Measurements from ENCODE around the gene MARCHF2. TPM values are rescaled to one million over a fixed set of nuclear protein-coding genes. Genes with fewer than 3 reads are reported as not detected.

Gene MARCHF2
- total RNA-seq: 75.0 and 95.9 TPM in 2 replicates

GRCh38 chr19:8412783-8413628, at the start of gene MARCHF2:
MARCHF2 (plus strand) TSS chr19:8413305; CDS start chr19:8421841, 8,536 bp downstream.
- TF ChIP-seq CTCF (IDR thresholded peaks at IDR 0.05; ENCODE audit: insufficient read depth, low read length, poor library complexity, severe bottlenecking): peak; percentile 56
- no peaks in the 10 kb centered on the region for H3K36me3 ChIP-seq (ENCODE audit: control insufficient read depth, insufficient read depth, low read length)

GRCh38 chr19:8363803-8364771, 49.0 kb upstream of the MARCHF2 start, which contains the start of gene ANGPTL4:
ANGPTL4 (plus strand) TSS chr19:8364155; CDS start chr19:8364322, 167 bp downstream.
- no peak for DNase-seq (ENCODE audit: low read depth)
- Histone ChIP-seq H3K4me3 (ENCODE audit: low read depth, low read length) (peak within 1 kb of the TSS; percentile 45), H3K36me3 (ENCODE audit: control insufficient read depth, insufficient read depth, low read length) (no peaks in the 10 kb centered on the region), H3K27me3 (ENCODE audit: control insufficient read depth, insufficient read depth, low read length) (no peaks in the 10 kb centered on the region)
- TF ChIP-seq CTCF (IDR thresholded peaks at IDR 0.05; ENCODE audit: insufficient read depth, low read length, poor library complexity, severe bottlenecking): peak; percentile 33

More at GRCh38 chr19:8412783-8413628, at the start of gene MARCHF2:
- peak; percentile 84 for DNase-seq (ENCODE audit: low read depth)
- Histone ChIP-seq H3K27me3 (ENCODE audit: control insufficient read depth, insufficient read depth, low read length) (no peaks in the 10 kb centered on the region), H3K4me3 (ENCODE audit: low read depth, low read length) (peak within 1 kb of the TSS; percentile 79)

GRCh38 chr19:8366121-8366581, 47.0 kb upstream of the MARCHF2 start:
- no peaks in the 10 kb centered on the region for H3K27me3 ChIP-seq (ENCODE audit: control insufficient read depth, insufficient read depth, low read length)
- DNase-seq (ENCODE audit: low read depth): no peak
- TF ChIP-seq CTCF (IDR thresholded peaks at IDR 0.05; ENCODE audit: insufficient read depth, low read length, poor library complexity, severe bottlenecking): no peak
- H3K36me3 ChIP-seq (ENCODE audit: control insufficient read depth, insufficient read depth, low read length): no peaks in the 10 kb centered on the region
- H3K4me3 ChIP-seq (ENCODE audit: low read depth, low read length): no peak overlapping the region

- Histone ChIP-seq H3K36me3 (ENCODE audit: control insufficient read depth, insufficient read depth, low read length) (no peaks in the 10 kb centered on the region), H3K27me3 (ENCODE audit: control insufficient read depth, insufficient read depth, low read length) (no peaks in the 10 kb centered on the region), H3K4me3 (ENCODE audit: low read depth, low read length) (no peak overlapping the region)
- DNase-seq (ENCODE audit: low read depth): no peak
- TF ChIP-seq CTCF (IDR thresholded peaks at IDR 0.05; ENCODE audit: insufficient read depth, low read length, poor library complexity, severe bottlenecking): no peak
Measured at GRCh38 chr19:8366961-8367326, 46.2 kb upstream of the MARCHF2 start.

- Histone ChIP-seq H3K27me3 (ENCODE audit: control insufficient read depth, insufficient read depth, low read length) (no peaks in the 10 kb centered on the region), H3K4me3 (ENCODE audit: low read depth, low read length) (no peak overlapping the region), H3K36me3 (ENCODE audit: control insufficient read depth, insufficient read depth, low read length) (no peaks in the 10 kb centered on the region)
- no peak for TF ChIP-seq CTCF (IDR thresholded peaks at IDR 0.05; ENCODE audit: insufficient read depth, low read length, poor library complexity, severe bottlenecking)
- DNase-seq (ENCODE audit: low read depth): peak; percentile 91
Measured at GRCh38 chr19:8367327-8368001, 45.6 kb upstream of the MARCHF2 start.
